ENCODE results near the gene OPALIN. TPM values are rescaled to one million over a fixed set of nuclear protein-coding genes. Genes with fewer than 3 reads are reported as not detected.

OPALIN gene
- polyA plus RNA-seq, 1 donor, result not detected

- no peak overlapping the region for H3K4me3 ChIP-seq (ENCODE audit: low read length)
- WGBS (ENCODE audit: insufficient coverage, low lambda C conversion rate), result no CpG with 5 or more reads among the region's 1 CpG
- H3K27me3 ChIP-seq (ENCODE audit: control insufficient read depth, insufficient read depth, low read length), result no peaks in the 10 kb centered on the region
Observed at GRCh38 chr10:96301616-96302015, 57.2 kb downstream of the OPALIN start.

GRCh38 chr10:96299383-96299782, 59.4 kb downstream of the OPALIN start:
- no peaks in the 10 kb centered on the region for H3K27me3 ChIP-seq (ENCODE audit: control insufficient read depth, insufficient read depth, low read length)
- H3K4me3 ChIP-seq (ENCODE audit: low read length), result no peak overlapping the region
- H3K4me1 ChIP-seq (ENCODE audit: control insufficient read depth, insufficient read depth, low read length), result no peaks in the 10 kb centered on the region
- no peaks in the 10 kb centered on the region for H3K9me3 ChIP-seq (ENCODE audit: control insufficient read depth, low read depth, low read length)
- no peaks in the 10 kb centered on the region for H3K36me3 ChIP-seq (ENCODE audit: control insufficient read depth, insufficient read depth, low read length)
- DNase-seq, result no peak
- H3K27ac ChIP-seq (ENCODE audit: low read length), result no peak overlapping the region
- WGBS (ENCODE audit: insufficient coverage, low lambda C conversion rate), result no CpG with 5 or more reads among the region's 5 CpGs

More at GRCh38 chr10:96301616-96302015, 57.2 kb downstream of the OPALIN start:
- Histone ChIP-seq H3K36me3 (ENCODE audit: control insufficient read depth, insufficient read depth, low read length) (no peaks in the 10 kb centered on the region), H3K9me3 (ENCODE audit: control insufficient read depth, low read depth, low read length) (no peaks in the 10 kb centered on the region), H3K27ac (ENCODE audit: low read length) (no peak overlapping the region), H3K4me1 (ENCODE audit: control insufficient read depth, insufficient read depth, low read length) (no peaks in the 10 kb centered on the region)
- DNase-seq, result no peak

DNA sequence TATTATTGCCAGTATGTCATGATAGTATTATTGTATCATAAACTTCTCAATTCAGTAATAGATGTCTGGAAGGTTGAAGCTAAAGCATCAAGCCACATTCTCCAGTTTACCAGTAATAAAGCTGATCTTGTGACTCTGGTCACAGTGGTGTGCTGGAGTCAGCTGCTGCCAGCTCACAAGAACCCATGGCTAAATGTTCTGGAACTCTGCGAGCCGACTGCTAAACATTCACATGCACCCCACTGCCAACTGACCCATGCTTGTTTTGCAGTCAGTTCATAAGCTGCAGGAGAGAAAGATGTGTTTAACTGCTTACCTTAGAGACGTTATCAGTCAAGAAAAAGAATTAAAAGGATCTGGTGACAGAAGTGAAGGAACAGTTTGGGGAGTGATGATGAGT, 60.4 kb downstream of the OPALIN start:
- DNase-seq, result no peak
- no peaks in the 10 kb centered on the region for H3K27me3 ChIP-seq (ENCODE audit: control insufficient read depth, insufficient read depth, low read length)

DNA sequence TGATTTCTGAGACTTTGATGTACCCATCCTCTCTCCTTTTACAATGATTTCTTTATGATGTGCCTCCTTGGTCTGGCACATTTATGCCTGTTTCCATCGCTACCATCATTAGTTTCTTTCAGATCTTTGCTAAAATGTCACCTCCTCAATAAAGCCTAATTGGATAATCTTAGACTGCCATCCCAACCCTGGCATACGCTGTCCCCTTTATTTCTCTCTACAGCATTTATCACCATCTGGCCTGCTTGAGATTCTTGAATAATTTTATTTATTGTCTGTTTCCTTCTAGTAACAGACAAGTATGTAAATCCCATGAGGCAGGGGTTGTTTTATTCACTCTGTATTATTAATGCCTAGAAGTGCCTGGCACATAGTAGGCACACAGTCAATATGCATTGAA, 61.3 kb downstream of the OPALIN start:
- Histone ChIP-seq H3K4me3 (ENCODE audit: low read length) (no peak overlapping the region), H3K27ac (ENCODE audit: low read length) (no peak overlapping the region), H3K36me3 (ENCODE audit: control insufficient read depth, insufficient read depth, low read length) (no peaks in the 10 kb centered on the region), H3K9me3 (ENCODE audit: control insufficient read depth, low read depth, low read length) (no peaks in the 10 kb centered on the region), H3K27me3 (ENCODE audit: control insufficient read depth, insufficient read depth, low read length) (no peaks in the 10 kb centered on the region), H3K4me1 (ENCODE audit: control insufficient read depth, insufficient read depth, low read length) (peaks cover 6% of the 10 kb centered on the region)
- no peak for DNase-seq
- WGBS (ENCODE audit: insufficient coverage, low lambda C conversion rate), result 100% methylated on average over 1 of the region's 2 CpGs

More for the DNA sequence above, 60.4 kb downstream of the OPALIN start:
- H3K4me1 ChIP-seq (ENCODE audit: control insufficient read depth, insufficient read depth, low read length), result peaks cover 6% of the 10 kb centered on the region
- no peak overlapping the region for H3K27ac ChIP-seq (ENCODE audit: low read length)
- H3K4me3 ChIP-seq (ENCODE audit: low read length), result no peak overlapping the region
- WGBS (ENCODE audit: insufficient coverage, low lambda C conversion rate), result 57% methylated on average over 1 of the region's 3 CpGs
- no peaks in the 10 kb centered on the region for H3K9me3 ChIP-seq (ENCODE audit: control insufficient read depth, low read depth, low read length)
- no peaks in the 10 kb centered on the region for H3K36me3 ChIP-seq (ENCODE audit: control insufficient read depth, insufficient read depth, low read length)

GRCh38 chr10:96295475-96295874, 63.3 kb downstream of the OPALIN start:
- H3K27ac ChIP-seq (ENCODE audit: low read length), result no peak overlapping the region
- WGBS (ENCODE audit: insufficient coverage, low lambda C conversion rate), result no CpG with 5 or more reads among the region's 4 CpGs
- H3K4me1 ChIP-seq (ENCODE audit: control insufficient read depth, insufficient read depth, low read length), result peaks cover 6% of the 10 kb centered on the region
- no peaks in the 10 kb centered on the region for H3K27me3 ChIP-seq (ENCODE audit: control insufficient read depth, insufficient read depth, low read length)
- no peaks in the 10 kb centered on the region for H3K36me3 ChIP-seq (ENCODE audit: control insufficient read depth, insufficient read depth, low read length)
- H3K9me3 ChIP-seq (ENCODE audit: control insufficient read depth, low read depth, low read length), result no peaks in the 10 kb centered on the region
- no peak for DNase-seq
- no peak overlapping the region for H3K4me3 ChIP-seq (ENCODE audit: low read length)

Other genes with a start within 250 kb of the OPALIN start
- 35.5 TPM for gene ZNF518A, start 228.7 kb downstream of the OPALIN start, polyA plus RNA-seq
- gene BLNK, start 87.4 kb downstream of the OPALIN start, polyA plus RNA-seq, result 27.4 TPM
- gene DNTT, start 54.6 kb downstream of the OPALIN start, polyA plus RNA-seq, result 0.04 TPM
- 0.99 TPM for gene TLL2, start 154.9 kb upstream of the OPALIN start, polyA plus RNA-seq
- 211 TPM for gene TM9SF3, start 228.0 kb upstream of the OPALIN start, polyA plus RNA-seq

Data from large intestine (tissue), 3 donors.